ENCODE measurements around the gene RANBP1. TPM values are rescaled to one million over a fixed set of nuclear protein-coding genes. Genes with fewer than 3 reads are reported as not detected.

The RANBP1 gene
- total RNA-seq, 1 experiment from 2014 or later, result 365 TPM

DNA sequence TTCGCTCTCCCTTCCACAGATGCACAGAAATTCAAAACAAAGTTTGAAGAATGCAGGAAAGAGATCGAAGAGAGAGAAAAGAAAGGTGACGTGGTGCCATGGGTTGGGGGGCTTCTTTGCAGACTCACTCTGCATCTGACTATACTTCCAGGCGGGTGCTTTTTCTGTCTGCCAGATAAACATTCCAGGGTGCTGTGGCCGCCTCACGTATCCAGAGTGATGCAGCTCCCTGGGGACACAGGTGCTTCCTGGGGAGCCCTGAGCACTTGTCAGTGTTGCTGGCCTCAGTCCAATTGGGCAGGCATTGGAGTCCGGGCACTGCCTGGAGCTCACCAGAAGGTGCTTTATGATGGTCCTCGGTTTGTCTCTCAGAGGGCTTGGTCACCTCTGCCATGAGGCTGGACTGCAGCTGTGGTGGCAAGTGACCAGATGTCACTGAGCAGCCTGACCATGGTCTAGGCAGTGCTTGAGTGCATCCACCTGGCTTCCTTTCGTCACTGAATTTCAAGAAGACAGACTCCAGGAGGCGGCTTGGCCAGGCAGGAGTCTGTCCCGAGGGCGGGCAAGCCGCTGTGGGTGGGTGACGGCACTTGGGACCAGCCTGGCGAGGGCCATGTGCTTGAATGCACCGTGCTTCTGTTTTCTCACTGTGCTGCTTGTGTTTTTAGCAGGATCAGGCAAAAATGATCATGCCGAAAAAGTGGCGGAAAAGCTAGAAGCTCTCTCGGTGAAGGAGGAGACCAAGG, 10.6 kb downstream of the RANBP1 start:
- H3K4me3 ChIP-seq (ENCODE audit: low read depth, low read length), result no peak overlapping the region
- DNase-seq, result no peak
- intact Hi-C loops (cut with micrococcal nuclease; ENCODE audit: unreplicated experiment), result no loop called here
- H3K36me3 Mint-ChIP-seq (ENCODE audit: insufficient read depth, unreplicated experiment), result peaks cover 87% of the 10 kb centered on the region
- CTCF ChIA-PET, result interaction anchor here (0.6 kb wide), 1 partner anchor 9 kb away, joined by 5 read pairs; the partner anchor contains the start of gene TRMT2A
- no peaks in the 10 kb centered on the region for H3K9me3 Mint-ChIP-seq (ENCODE audit: unreplicated experiment)
- POLR2A ChIA-PET, result no interaction called here
- H3K4me1 Mint-ChIP-seq (ENCODE audit: low read depth, unreplicated experiment), result no peaks in the 10 kb centered on the region
- H3K9me3 ChIP-seq, result no peaks in the 10 kb centered on the region
- no peaks in the 10 kb centered on the region for H3K27me3 Mint-ChIP-seq (ENCODE audit: insufficient read depth, unreplicated experiment)
- no TSS peak for BruUV-seq (replicated peaks)
- H3K36me3 ChIP-seq (ENCODE audit: control insufficient read depth, insufficient read depth, low read length), result no peaks in the 10 kb centered on the region; the same call in 1 of the 2 replicates
- H3K4me1 ChIP-seq, result no peaks in the 10 kb centered on the region
- no peak overlapping the region for H3K4me3 Mint-ChIP-seq (ENCODE audit: unreplicated experiment)
- H3K27ac Mint-ChIP-seq (ENCODE audit: unreplicated experiment), result no peak overlapping the region
- no peaks in the 10 kb centered on the region for H3K27me3 ChIP-seq (replicated peaks; ENCODE audit: control insufficient read depth, insufficient read depth, low read length)
- TF ChIP-seq, protein P1, sequence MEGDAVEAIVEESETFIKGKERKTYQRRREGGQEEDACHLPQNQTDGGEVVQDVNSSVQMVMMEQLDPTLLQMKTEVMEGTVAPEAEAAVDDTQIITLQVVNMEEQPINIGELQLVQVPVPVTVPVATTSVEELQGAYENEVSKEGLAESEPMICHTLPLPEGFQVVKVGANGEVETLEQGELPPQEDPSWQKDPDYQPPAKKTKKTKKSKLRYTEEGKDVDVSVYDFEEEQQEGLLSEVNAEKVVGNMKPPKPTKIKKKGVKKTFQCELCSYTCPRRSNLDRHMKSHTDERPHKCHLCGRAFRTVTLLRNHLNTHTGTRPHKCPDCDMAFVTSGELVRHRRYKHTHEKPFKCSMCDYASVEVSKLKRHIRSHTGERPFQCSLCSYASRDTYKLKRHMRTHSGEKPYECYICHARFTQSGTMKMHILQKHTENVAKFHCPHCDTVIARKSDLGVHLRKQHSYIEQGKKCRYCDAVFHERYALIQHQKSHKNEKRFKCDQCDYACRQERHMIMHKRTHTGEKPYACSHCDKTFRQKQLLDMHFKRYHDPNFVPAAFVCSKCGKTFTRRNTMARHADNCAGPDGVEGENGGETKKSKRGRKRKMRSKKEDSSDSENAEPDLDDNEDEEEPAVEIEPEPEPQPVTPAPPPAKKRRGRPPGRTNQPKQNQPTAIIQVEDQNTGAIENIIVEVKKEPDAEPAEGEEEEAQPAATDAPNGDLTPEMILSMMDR (IDR thresholded peaks at IDR 0.05; ENCODE audit: insufficient read depth in 1 of 2, low read depth in 1 of 2, low read length in 1 of 2, severe bottlenecking in 1 of 2, unreplicated experiment in 1 of 2), result no peak

DNA sequence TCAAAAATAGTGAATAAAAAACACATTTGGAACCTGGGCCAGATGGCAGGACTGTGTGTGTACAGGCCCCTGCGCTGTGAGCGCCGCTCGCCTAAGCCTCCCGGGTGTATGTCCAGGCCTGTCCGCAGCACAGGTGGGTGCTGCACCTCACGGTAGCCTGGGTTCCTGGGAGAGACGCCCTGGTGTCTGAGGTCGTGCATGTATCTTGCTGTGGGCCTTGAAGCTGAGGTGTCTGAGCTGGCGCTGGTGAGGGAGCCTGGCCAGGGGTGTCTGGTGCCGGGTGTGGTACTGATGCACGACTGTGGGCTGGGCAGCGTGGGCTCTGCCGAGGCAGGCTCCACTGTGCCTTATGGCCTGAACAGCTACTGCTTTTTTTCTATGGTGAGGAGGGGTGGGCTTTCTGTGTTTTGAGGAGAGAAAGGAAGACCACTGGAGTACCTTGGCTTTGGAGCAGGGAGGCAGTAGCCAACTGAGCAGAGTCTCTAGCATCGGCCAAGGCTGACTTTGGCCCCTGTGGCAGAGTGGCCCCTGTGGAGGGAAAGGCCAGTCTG, 11.5 kb downstream of the RANBP1 start:
- H3K27me3 Mint-ChIP-seq (ENCODE audit: insufficient read depth, unreplicated experiment), result no peaks in the 10 kb centered on the region
- H3K4me3 ChIP-seq (ENCODE audit: low read depth, low read length), result no peak overlapping the region
- TF ChIP-seq, protein P1 (IDR thresholded peaks at IDR 0.05; ENCODE audit: insufficient read depth in 1 of 2, low read depth in 1 of 2, low read length in 1 of 2, severe bottlenecking in 1 of 2, unreplicated experiment in 1 of 2), result no peak
- no TSS peak for BruUV-seq (replicated peaks)
- H3K27me3 ChIP-seq (replicated peaks; ENCODE audit: control insufficient read depth, insufficient read depth, low read length), result no peaks in the 10 kb centered on the region
- no peaks in the 10 kb centered on the region; the same call in 1 of the 2 replicates for H3K36me3 ChIP-seq (ENCODE audit: control insufficient read depth, insufficient read depth, low read length)
- no peaks in the 10 kb centered on the region for H3K9me3 ChIP-seq
- POLR2A ChIA-PET, result no interaction called here
- H3K27ac Mint-ChIP-seq (ENCODE audit: unreplicated experiment), result peak overlapping the region; percentile 53
- intact Hi-C loops (cut with micrococcal nuclease; ENCODE audit: unreplicated experiment), result no loop called here
- DNase-seq, result no peak
- no peaks in the 10 kb centered on the region for H3K4me1 Mint-ChIP-seq (ENCODE audit: low read depth, unreplicated experiment)
- CTCF ChIA-PET, result interaction anchor here (0.6 kb wide), 1 partner anchor 10 kb away, joined by 5 read pairs; the partner anchor contains the start of gene TRMT2A
- no peak overlapping the region for H3K4me3 Mint-ChIP-seq (ENCODE audit: unreplicated experiment)
- H3K9me3 Mint-ChIP-seq (ENCODE audit: unreplicated experiment), result no peaks in the 10 kb centered on the region
- no peaks in the 10 kb centered on the region for H3K4me1 ChIP-seq
- peaks cover 77% of the 10 kb centered on the region for H3K36me3 Mint-ChIP-seq (ENCODE audit: insufficient read depth, unreplicated experiment)

DNA sequence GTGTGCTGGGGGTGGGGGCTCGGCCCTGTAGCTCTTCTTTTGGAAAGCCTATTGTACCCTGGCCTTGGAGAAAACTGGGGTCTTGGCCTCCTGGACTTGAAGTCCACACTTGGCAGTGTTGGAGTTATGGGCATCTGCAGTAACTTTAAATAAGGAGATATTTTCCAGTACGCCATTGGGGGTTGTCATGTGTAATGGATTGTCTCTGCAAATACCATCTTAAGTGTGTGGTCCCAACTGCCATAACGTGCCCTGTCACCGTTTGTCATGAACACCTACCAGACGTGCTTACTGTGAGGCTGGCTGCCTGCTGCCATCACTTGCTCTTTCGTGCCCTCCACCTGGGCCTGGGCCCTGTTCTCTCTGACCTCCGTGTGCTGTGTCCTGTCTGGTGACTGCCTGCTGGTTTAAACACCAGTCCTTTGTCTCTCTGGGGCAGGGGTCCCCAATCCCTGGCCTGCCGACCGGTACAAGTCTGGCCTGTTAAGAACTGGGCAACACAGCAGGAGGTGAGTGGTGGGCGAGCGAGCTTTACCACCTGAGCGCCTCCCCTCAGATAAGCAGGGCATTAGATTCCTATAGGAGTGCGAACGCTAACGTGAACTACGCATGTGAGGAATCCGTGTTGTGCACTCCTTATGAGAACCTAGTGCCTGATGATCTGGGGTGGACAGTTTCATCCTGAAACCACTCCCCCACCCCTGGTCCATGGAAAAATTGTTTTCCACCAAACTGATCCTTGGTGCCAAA, 12.1 kb downstream of the RANBP1 start:
- ChIA-PET CTCF (no interaction called here), POLR2A (interaction anchor here (2.4 kb wide), 1 partner anchor 11 kb away, joined by 7 read pairs; the partner anchor contains the start of gene TRMT2A)
- no peak for DNase-seq
- H3K4me3 Mint-ChIP-seq (ENCODE audit: unreplicated experiment), result no peak overlapping the region
- Histone ChIP-seq H3K36me3 (ENCODE audit: control insufficient read depth, insufficient read depth, low read length) (no peaks in the 10 kb centered on the region; the same call in 1 of the 2 replicates), H3K4me3 (ENCODE audit: low read depth, low read length) (no peak overlapping the region), H3K27me3 (replicated peaks; ENCODE audit: control insufficient read depth, insufficient read depth, low read length) (no peaks in the 10 kb centered on the region), H3K4me1 (no peaks in the 10 kb centered on the region), H3K9me3 (no peaks in the 10 kb centered on the region)
- no peaks in the 10 kb centered on the region for H3K4me1 Mint-ChIP-seq (ENCODE audit: low read depth, unreplicated experiment)
- H3K9me3 Mint-ChIP-seq (ENCODE audit: unreplicated experiment), result no peaks in the 10 kb centered on the region
- intact Hi-C loops (cut with micrococcal nuclease; ENCODE audit: unreplicated experiment), result no loop called here
- TF ChIP-seq, protein P1 (IDR thresholded peaks at IDR 0.05; ENCODE audit: insufficient read depth in 1 of 2, low read depth in 1 of 2, low read length in 1 of 2, severe bottlenecking in 1 of 2, unreplicated experiment in 1 of 2), result no peak
- peaks cover 74% of the 10 kb centered on the region for H3K36me3 Mint-ChIP-seq (ENCODE audit: insufficient read depth, unreplicated experiment)
- no peaks in the 10 kb centered on the region for H3K27me3 Mint-ChIP-seq (ENCODE audit: insufficient read depth, unreplicated experiment)
- peak overlapping the region; percentile 53 for H3K27ac Mint-ChIP-seq (ENCODE audit: unreplicated experiment)
- no TSS peak for BruUV-seq (replicated peaks)
